Neural cell (in vitro differentiated cells): ENCODE results near the gene BLNK.

Experiments
- EP300 ChIP-seq: fragments of 450-650 bp; conservative IDR thresholded peaks from 2 replicates; pipeline ENCODE4 v1.6.1; 2014; ENCODE audit warnings: antibody characterized with exemption, mild to moderate bottlenecking, moderate library complexity; ENCODE audit not compliant: poor library complexity, severe bottlenecking
- MXI1 ChIP-seq: fragments of 450-650 bp; conservative IDR thresholded peaks from 2 replicates; pipeline ENCODE4 v1.6.1; 2014; ENCODE audit warnings: antibody characterized with exemption, mild to moderate bottlenecking; ENCODE audit not compliant: poor library complexity, severe bottlenecking
- POLR2AphosphoS5 ChIP-seq: IDR thresholded peaks from 2 replicates; pipeline ENCODE4 v1.6.1; 2012
- TAF1 ChIP-seq: IDR thresholded peaks from 2 replicates; pipeline ENCODE4 v1.6.1; 2012; ENCODE audit warnings: low read depth
- TF ChIP-seq, protein P1 (sequence below): fragments of 450-650 bp; IDR thresholded peaks from 2 replicates; pipeline ENCODE4 v1.5.1; 2014; ENCODE audit warnings: antibody characterized with exemption, mild to moderate bottlenecking, moderate library complexity; ENCODE audit not compliant: poor library complexity, severe bottlenecking
- TF ChIP-seq, protein P2 (sequence below): IDR thresholded peaks from 2 replicates; pipeline ENCODE4 v1.6.1; 2012; ENCODE audit warnings: borderline replicate concordance

DNA sequence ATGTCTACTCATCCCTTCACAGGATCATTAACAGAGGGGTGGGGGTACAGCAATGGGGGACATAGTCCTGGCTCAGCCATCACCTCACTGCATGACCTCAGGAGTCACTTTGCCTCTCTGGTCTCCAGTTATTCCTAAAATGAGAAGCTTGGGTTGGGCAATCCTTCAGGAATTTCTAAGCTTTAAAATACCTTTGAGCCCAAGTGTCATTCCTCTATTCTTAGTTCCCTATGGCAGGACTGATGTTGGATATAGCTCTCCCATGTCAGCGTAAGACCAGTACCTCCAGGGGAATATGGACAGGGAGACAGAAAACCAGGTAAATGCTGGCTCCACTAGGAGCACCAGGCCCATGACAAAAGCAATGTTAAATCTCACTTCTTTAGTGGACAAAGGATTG, 34.5 kb downstream of the BLNK start:
- TF ChIP-seq, protein P1, sequence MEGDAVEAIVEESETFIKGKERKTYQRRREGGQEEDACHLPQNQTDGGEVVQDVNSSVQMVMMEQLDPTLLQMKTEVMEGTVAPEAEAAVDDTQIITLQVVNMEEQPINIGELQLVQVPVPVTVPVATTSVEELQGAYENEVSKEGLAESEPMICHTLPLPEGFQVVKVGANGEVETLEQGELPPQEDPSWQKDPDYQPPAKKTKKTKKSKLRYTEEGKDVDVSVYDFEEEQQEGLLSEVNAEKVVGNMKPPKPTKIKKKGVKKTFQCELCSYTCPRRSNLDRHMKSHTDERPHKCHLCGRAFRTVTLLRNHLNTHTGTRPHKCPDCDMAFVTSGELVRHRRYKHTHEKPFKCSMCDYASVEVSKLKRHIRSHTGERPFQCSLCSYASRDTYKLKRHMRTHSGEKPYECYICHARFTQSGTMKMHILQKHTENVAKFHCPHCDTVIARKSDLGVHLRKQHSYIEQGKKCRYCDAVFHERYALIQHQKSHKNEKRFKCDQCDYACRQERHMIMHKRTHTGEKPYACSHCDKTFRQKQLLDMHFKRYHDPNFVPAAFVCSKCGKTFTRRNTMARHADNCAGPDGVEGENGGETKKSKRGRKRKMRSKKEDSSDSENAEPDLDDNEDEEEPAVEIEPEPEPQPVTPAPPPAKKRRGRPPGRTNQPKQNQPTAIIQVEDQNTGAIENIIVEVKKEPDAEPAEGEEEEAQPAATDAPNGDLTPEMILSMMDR: no peak
- TF ChIP-seq POLR2AphosphoS5 (no peak), EP300 (no peak), TAF1 (no peak), MXI1 (no peak)
- TF ChIP-seq, protein P2, sequence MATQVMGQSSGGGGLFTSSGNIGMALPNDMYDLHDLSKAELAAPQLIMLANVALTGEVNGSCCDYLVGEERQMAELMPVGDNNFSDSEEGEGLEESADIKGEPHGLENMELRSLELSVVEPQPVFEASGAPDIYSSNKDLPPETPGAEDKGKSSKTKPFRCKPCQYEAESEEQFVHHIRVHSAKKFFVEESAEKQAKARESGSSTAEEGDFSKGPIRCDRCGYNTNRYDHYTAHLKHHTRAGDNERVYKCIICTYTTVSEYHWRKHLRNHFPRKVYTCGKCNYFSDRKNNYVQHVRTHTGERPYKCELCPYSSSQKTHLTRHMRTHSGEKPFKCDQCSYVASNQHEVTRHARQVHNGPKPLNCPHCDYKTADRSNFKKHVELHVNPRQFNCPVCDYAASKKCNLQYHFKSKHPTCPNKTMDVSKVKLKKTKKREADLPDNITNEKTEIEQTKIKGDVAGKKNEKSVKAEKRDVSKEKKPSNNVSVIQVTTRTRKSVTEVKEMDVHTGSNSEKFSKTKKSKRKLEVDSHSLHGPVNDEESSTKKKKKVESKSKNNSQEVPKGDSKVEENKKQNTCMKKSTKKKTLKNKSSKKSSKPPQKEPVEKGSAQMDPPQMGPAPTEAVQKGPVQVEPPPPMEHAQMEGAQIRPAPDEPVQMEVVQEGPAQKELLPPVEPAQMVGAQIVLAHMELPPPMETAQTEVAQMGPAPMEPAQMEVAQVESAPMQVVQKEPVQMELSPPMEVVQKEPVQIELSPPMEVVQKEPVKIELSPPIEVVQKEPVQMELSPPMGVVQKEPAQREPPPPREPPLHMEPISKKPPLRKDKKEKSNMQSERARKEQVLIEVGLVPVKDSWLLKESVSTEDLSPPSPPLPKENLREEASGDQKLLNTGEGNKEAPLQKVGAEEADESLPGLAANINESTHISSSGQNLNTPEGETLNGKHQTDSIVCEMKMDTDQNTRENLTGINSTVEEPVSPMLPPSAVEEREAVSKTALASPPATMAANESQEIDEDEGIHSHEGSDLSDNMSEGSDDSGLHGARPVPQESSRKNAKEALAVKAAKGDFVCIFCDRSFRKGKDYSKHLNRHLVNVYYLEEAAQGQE: no peak
